ENCODE results near the gene TRIP6. TPM values are rescaled to one million over a fixed set of nuclear protein-coding genes. Genes with fewer than 3 reads are reported as not detected.

The TRIP6 gene
- total RNA-seq, 1 experiment from 2014 or later: 140 TPM

DNA sequence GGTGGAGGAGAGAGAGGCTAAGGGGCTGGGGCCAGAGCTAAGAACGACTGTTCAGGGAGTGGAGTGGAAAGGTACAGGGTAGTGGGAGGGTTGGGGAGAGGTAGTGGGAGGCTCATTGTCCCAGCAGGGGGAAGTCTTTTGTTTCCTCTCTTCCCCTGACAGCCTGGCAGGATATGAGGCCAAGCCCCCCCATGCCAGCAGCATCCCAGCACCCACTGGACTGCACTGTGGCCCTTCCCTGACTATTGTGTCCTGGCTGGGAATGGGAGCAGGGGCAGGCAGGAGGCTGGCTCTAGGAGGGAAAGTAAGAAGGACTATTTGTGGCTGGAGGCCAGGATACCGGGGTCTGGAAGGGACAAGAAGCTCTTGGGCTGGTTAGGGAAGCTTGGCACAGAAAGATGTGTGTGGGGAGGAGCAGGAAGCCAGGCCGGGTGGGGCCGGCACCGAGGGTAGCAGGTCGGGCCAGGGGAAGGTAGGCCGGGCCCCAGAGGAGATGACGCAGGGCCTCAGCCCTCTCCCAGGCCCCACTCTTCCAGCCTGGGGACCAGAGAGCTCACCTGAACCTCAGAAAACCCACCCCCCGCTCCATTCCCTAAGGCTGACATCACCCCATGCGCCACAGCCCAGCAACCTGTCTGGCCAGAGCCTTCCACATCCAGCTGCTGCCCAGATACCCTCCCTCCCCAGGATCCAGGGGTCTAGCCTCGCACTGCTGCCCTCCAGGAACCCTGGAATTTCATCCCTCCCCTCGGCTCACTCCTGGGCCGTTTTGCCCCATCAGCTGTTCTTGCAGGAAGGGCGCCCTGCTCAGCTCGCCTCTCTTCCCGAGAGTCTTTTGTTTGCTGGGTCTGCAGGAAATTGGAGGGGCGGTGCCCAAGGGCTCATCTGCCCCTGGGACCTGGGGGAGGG is 31.0 kb upstream of the TRIP6 start (continued):
- TF ChIP-seq ZNF138 (CRISPR knock-in tag; conservative IDR thresholded peaks at IDR 0.05) (no peak), CREB1 (CRISPR knock-in tag; IDR thresholded peaks at IDR 0.05) (0 out of 2 replicates have a peak, but pooled peaks have one; percentile 30), MXD4 (CRISPR knock-in tag; IDR thresholded peaks at IDR 0.05; ENCODE audit: borderline replicate concordance) (no peak), IRF2 (CRISPR knock-in tag; IDR thresholded peaks at IDR 0.05; ENCODE audit: borderline replicate concordance, low read depth) (no peak), TEAD4 (CRISPR knock-in tag; IDR thresholded peaks at IDR 0.05) (peak; percentile 65; the same call in 1 of the 2 replicates), ESRRA (CRISPR knock-in tag; IDR thresholded peaks at IDR 0.05; ENCODE audit: borderline replicate concordance) (no peak), RELA (CRISPR knock-in tag; IDR thresholded peaks at IDR 0.05; ENCODE audit: borderline replicate concordance) (no peak), ZNF232 (CRISPR knock-in tag; IDR thresholded peaks at IDR 0.05) (0 out of 2 replicates have a peak, but pooled peaks have one; percentile 64), ZNF671 (CRISPR knock-in tag; IDR thresholded peaks at IDR 0.05) (no peak), ATF1 (CRISPR knock-in tag; IDR thresholded peaks at IDR 0.05) (no peak), CBFB (CRISPR knock-in tag; IDR thresholded peaks at IDR 0.05; ENCODE audit: low read depth) (no peak), OVOL2 (CRISPR knock-in tag; IDR thresholded peaks at IDR 0.05; ENCODE audit: borderline replicate concordance) (no peak), RORB (CRISPR knock-in tag; IDR thresholded peaks at IDR 0.05) (no peak), GTF2I (CRISPR knock-in tag; conservative IDR thresholded peaks at IDR 0.05) (no peak), CREM (CRISPR knock-in tag; IDR thresholded peaks at IDR 0.05) (no peak), ZNF423 (CRISPR knock-in tag; IDR thresholded peaks at IDR 0.05) (peak; percentile 83), ZNF416 (CRISPR knock-in tag; IDR thresholded peaks at IDR 0.05) (no peak), NFE2L1 (CRISPR knock-in tag; IDR thresholded peaks at IDR 0.05) (no peak), SP1 (CRISPR knock-in tag; conservative IDR thresholded peaks at IDR 0.05) (peak; percentile 57), PRRX2 (CRISPR knock-in tag; IDR thresholded peaks at IDR 0.05) (0 out of 2 replicates have a peak, but pooled peaks have one; percentile 40)
- TF ChIP-seq, protein P1, sequence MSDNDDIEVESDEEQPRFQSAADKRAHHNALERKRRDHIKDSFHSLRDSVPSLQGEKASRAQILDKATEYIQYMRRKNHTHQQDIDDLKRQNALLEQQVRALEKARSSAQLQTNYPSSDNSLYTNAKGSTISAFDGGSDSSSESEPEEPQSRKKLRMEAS (CRISPR knock-in tag; IDR thresholded peaks at IDR 0.05): no peak
- TF ChIP-seq, protein P2, sequence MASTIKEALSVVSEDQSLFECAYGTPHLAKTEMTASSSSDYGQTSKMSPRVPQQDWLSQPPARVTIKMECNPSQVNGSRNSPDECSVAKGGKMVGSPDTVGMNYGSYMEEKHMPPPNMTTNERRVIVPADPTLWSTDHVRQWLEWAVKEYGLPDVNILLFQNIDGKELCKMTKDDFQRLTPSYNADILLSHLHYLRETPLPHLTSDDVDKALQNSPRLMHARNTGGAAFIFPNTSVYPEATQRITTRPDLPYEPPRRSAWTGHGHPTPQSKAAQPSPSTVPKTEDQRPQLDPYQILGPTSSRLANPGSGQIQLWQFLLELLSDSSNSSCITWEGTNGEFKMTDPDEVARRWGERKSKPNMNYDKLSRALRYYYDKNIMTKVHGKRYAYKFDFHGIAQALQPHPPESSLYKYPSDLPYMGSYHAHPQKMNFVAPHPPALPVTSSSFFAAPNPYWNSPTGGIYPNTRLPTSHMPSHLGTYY (CRISPR knock-in tag; IDR thresholded peaks at IDR 0.05): no peak
- TF ChIP-seq, protein P3, sequence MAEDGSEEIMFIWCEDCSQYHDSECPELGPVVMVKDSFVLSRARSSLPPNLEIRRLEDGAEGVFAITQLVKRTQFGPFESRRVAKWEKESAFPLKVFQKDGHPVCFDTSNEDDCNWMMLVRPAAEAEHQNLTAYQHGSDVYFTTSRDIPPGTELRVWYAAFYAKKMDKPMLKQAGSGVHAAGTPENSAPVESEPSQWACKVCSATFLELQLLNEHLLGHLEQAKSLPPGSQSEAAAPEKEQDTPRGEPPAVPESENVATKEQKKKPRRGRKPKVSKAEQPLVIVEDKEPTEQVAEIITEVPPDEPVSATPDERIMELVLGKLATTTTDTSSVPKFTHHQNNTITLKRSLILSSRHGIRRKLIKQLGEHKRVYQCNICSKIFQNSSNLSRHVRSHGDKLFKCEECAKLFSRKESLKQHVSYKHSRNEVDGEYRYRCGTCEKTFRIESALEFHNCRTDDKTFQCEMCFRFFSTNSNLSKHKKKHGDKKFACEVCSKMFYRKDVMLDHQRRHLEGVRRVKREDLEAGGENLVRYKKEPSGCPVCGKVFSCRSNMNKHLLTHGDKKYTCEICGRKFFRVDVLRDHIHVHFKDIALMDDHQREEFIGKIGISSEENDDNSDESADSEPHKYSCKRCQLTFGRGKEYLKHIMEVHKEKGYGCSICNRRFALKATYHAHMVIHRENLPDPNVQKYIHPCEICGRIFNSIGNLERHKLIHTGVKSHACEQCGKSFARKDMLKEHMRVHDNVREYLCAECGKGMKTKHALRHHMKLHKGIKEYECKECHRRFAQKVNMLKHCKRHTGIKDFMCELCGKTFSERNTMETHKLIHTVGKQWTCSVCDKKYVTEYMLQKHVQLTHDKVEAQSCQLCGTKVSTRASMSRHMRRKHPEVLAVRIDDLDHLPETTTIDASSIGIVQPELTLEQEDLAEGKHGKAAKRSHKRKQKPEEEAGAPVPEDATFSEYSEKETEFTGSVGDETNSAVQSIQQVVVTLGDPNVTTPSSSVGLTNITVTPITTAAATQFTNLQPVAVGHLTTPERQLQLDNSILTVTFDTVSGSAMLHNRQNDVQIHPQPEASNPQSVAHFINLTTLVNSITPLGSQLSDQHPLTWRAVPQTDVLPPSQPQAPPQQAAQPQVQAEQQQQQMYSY (CRISPR knock-in tag; IDR thresholded peaks at IDR 0.05): no peak
- TF ChIP-seq, protein P4, sequence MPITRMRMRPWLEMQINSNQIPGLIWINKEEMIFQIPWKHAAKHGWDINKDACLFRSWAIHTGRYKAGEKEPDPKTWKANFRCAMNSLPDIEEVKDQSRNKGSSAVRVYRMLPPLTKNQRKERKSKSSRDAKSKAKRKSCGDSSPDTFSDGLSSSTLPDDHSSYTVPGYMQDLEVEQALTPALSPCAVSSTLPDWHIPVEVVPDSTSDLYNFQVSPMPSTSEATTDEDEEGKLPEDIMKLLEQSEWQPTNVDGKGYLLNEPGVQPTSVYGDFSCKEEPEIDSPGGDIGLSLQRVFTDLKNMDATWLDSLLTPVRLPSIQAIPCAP (CRISPR knock-in tag; IDR thresholded peaks at IDR 0.05): 0 out of 2 replicates have a peak, but pooled peaks have one; percentile 45
- TF ChIP-seq, protein P5, sequence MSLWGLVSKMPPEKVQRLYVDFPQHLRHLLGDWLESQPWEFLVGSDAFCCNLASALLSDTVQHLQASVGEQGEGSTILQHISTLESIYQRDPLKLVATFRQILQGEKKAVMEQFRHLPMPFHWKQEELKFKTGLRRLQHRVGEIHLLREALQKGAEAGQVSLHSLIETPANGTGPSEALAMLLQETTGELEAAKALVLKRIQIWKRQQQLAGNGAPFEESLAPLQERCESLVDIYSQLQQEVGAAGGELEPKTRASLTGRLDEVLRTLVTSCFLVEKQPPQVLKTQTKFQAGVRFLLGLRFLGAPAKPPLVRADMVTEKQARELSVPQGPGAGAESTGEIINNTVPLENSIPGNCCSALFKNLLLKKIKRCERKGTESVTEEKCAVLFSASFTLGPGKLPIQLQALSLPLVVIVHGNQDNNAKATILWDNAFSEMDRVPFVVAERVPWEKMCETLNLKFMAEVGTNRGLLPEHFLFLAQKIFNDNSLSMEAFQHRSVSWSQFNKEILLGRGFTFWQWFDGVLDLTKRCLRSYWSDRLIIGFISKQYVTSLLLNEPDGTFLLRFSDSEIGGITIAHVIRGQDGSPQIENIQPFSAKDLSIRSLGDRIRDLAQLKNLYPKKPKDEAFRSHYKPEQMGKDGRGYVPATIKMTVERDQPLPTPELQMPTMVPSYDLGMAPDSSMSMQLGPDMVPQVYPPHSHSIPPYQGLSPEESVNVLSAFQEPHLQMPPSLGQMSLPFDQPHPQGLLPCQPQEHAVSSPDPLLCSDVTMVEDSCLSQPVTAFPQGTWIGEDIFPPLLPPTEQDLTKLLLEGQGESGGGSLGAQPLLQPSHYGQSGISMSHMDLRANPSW (CRISPR knock-in tag; conservative IDR thresholded peaks at IDR 0.05; ENCODE audit: low read depth): no peak
- TF ChIP-seq, protein P6, sequence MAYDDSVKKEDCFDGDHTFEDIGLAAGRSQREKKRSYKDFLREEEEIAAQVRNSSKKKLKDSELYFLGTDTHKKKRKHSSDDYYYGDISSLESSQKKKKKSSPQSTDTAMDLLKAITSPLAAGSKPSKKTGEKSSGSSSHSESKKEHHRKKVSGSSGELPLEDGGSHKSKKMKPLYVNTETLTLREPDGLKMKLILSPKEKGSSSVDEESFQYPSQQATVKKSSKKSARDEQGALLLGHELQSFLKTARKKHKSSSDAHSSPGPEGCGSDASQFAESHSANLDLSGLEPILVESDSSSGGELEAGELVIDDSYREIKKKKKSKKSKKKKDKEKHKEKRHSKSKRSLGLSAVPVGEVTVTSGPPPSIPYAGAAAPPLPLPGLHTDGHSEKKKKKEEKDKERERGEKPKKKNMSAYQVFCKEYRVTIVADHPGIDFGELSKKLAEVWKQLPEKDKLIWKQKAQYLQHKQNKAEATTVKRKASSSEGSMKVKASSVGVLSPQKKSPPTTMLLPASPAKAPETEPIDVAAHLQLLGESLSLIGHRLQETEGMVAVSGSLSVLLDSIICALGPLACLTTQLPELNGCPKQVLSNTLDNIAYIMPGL (CRISPR knock-in tag; IDR thresholded peaks at IDR 0.05): no peak
- TF ChIP-seq, protein P7, sequence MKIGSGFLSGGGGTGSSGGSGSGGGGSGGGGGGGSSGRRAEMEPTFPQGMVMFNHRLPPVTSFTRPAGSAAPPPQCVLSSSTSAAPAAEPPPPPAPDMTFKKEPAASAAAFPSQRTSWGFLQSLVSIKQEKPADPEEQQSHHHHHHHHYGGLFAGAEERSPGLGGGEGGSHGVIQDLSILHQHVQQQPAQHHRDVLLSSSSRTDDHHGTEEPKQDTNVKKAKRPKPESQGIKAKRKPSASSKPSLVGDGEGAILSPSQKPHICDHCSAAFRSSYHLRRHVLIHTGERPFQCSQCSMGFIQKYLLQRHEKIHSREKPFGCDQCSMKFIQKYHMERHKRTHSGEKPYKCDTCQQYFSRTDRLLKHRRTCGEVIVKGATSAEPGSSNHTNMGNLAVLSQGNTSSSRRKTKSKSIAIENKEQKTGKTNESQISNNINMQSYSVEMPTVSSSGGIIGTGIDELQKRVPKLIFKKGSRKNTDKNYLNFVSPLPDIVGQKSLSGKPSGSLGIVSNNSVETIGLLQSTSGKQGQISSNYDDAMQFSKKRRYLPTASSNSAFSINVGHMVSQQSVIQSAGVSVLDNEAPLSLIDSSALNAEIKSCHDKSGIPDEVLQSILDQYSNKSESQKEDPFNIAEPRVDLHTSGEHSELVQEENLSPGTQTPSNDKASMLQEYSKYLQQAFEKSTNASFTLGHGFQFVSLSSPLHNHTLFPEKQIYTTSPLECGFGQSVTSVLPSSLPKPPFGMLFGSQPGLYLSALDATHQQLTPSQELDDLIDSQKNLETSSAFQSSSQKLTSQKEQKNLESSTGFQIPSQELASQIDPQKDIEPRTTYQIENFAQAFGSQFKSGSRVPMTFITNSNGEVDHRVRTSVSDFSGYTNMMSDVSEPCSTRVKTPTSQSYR (CRISPR knock-in tag; IDR thresholded peaks at IDR 0.05): peak; percentile 92
